H1 (cell line): ENCODE results near the gene CCDC83. TPM values are rescaled to one million over a fixed set of nuclear protein-coding genes. Genes with fewer than 3 reads are reported as not detected.

ENCODE experiments used
- CEBPB ChIP-seq: IDR thresholded peaks from 2 replicates; pipeline ENCODE4 v1.6.1; 2012; ENCODE audit warnings: low read depth, low read length
- KDM1A ChIP-seq: fragments of 200-600, 300-600 bp; sonication (generic); IDR thresholded peaks from 2 replicates; pipeline ENCODE4 v1.7.1; 2016; ENCODE audit warnings: mild to moderate bottlenecking, low read length, borderline replicate concordance
- SRF ChIP-seq: IDR thresholded peaks from 2 replicates; pipeline ENCODE4 v1.6.1; 2011; ENCODE audit warnings: mild to moderate bottlenecking, low read depth, low read length, moderate library complexity
- polyA plus RNA-seq, 7 experiments: library from polyadenylated mRNA; depleted of rRNA in 3 of 7; stranded (reverse) in 5 of 7; unstranded in 2 of 7; fragments of >200 nt in 5 of 7; fragments of 200-250 nt in 2 of 7; gene quantifications; 1 replicate in 5 of 7; 2 replicates in 1 of 7; 4 replicates in 1 of 7; pipeline versions ENCODE4 v1.2.1 to v1.2.3, GENCODE V29; 2011 to 2013; ENCODE audit warnings: missing spikeins in 2 of 7, mixed read lengths in 2 of 7
- total RNA-seq: library from RNA; stranded (reverse); fragmentation: NEBNext Ultra II Directional; extraction: Animal tissue kit (Norgen Biotek cat#: 25700); gene quantifications from 2 replicates; pipeline ENCODE4 v1.2.1, GENCODE V29; 2021

The CCDC83 gene
- total and polyA plus RNA-seq, 2 of the 8 experiments (the other 6 are each of a cell fraction or from before 2014, with no cell fraction given) = not detected

DNA sequence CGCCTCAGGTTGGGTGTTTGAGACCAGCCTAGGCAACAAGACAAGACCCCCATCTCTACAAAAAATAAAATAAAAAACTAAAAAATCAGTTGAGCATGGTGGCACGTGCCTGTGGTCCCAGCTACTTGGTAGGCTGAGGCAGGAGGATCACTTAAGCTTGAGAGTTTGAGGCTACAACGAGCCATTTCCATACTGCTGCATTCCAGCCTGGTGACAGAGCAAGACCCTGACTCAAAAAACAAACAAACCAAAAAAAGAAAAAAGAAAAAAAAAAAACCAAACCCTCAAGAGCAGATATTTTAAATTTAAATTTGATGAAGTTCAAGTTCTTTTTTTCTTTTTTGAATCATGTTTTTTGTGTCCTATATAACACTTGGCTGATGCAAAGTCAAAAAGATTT lies 7.2 kb upstream of the CCDC83 start (continued):
- no peak for TF ChIP-seq SRF
- no peak for TF ChIP-seq CEBPB
- TF ChIP-seq KDM1A = no peak
